SK-N-SH (cell line): Measurements from ENCODE around the gene ZNF117. TPM values are rescaled to one million over a fixed set of nuclear protein-coding genes. Genes with fewer than 3 reads are reported as not detected.

Experiments used
- CTCF ChIA-PET: fragments of 300-600, 350-600 bp; formaldehyde crosslinking; extraction: SDS; loops from one replicate; lab custom pipeline; 2021; lab: Yijun Ruan, JAX
- POLR2A ChIA-PET: fragments of 350-600 bp; sonication (Branson Sonifier 250); formaldehyde crosslinking; extraction: SDS; loops from one replicate; lab custom pipeline; 2020; ENCODE audit warnings: antibody characterized with exemption, inconsistent platforms; lab: Yijun Ruan, JAX
- DNase-seq: peaks from one replicate; pipeline ENCODE4 v3.0.0; 2012
- H2AFZ ChIP-seq: fragments of 200-600 bp; sonication (generic); 2 replicates; pipeline ENCODE4 v1.8.1; 2016; ENCODE audit warnings: antibody characterized with exemption, mild to moderate bottlenecking, low read depth
- H3F3A ChIP-seq: fragments of 200-600 bp; sonication (generic); replicated peaks from 2 replicates; pipeline ENCODE3; 2016; ENCODE audit warnings: antibody characterized with exemption, mild to moderate bottlenecking; ENCODE audit not compliant: insufficient read depth
- H3K27ac ChIP-seq, 2 experiments: fragments of 200-500 bp in 1 of 2; fragments of 200-600 bp in 1 of 2; sonication (Bioruptor generic) in 1 of 2; sonication (generic), shearing (Covaris generic) in 1 of 2; 2 replicates each; pipeline versions ENCODE4 v1.5.1 to v1.6.1; 2014 to 2016; ENCODE audit warnings: low read depth in 2 of 2, inconsistent platforms in 1 of 2, low read length in 1 of 2, mild to moderate bottlenecking in 1 of 2, mixed read lengths in 1 of 2
- H3K27me3 ChIP-seq: fragments of 200-600 bp; sonication (generic), shearing (Covaris generic); 2 replicates; pipeline ENCODE4 v1.6.1; 2016; ENCODE audit warnings: mixed run types; ENCODE audit not compliant: insufficient read depth
- H3K36me3 ChIP-seq, 2 experiments: fragments of 200-500 bp in 1 of 2; fragments of 200-600 bp in 1 of 2; sonication (Bioruptor generic) in 1 of 2; sonication (generic) in 1 of 2; replicated peaks in 1 of 2; 2 replicates each; pipeline versions ENCODE3 to v1.5.1; 2014 to 2016; ENCODE audit warnings: low read length in 1 of 2, mild to moderate bottlenecking in 1 of 2; ENCODE audit not compliant: insufficient read depth in 2 of 2, control insufficient read depth in 1 of 2
- H3K4me1 ChIP-seq, 2 experiments: fragments of 200-500 bp in 1 of 2; fragments of 200-600 bp in 1 of 2; sonication (Bioruptor generic) in 1 of 2; sonication (generic), shearing (Covaris generic) in 1 of 2; 2 replicates each; pipeline versions ENCODE4 v1.5.1 to v1.6.1; 2014 to 2016; ENCODE audit warnings: low read depth in 1 of 2, low read length in 1 of 2, mixed run types in 1 of 2; ENCODE audit not compliant: insufficient read depth in 2 of 2, control insufficient read depth in 1 of 2
- H3K4me2 ChIP-seq: fragments of 200-600 bp; sonication (generic), shearing (Covaris generic); 2 replicates; pipeline ENCODE4 v1.6.1; 2017; ENCODE audit warnings: mixed run types
- H3K4me3 ChIP-seq, 2 experiments: fragments of 200-500 bp in 1 of 2; fragments of 200-600 bp in 1 of 2; sonication (Bioruptor generic) in 1 of 2; sonication (generic), shearing (Covaris generic) in 1 of 2; 2 replicates each; pipeline versions ENCODE4 v1.5.1 to v1.8.1; 2014 to 2016; ENCODE audit warnings: low read depth in 2 of 2, inconsistent platforms in 1 of 2, low read length in 1 of 2, mild to moderate bottlenecking in 1 of 2, mixed read lengths in 1 of 2, moderate library complexity in 1 of 2
- H3K79me2 ChIP-seq: fragments of 200-600 bp; sonication (generic); 2 replicates; pipeline ENCODE4 v1.8.1; 2017; ENCODE audit warnings: mild to moderate bottlenecking; ENCODE audit not compliant: insufficient read depth
- H3K9ac ChIP-seq: fragments of 200-600 bp; sonication (generic); 2 replicates; pipeline ENCODE4 v1.6.1; 2017; ENCODE audit warnings: mixed run types
- H3K9me2 ChIP-seq: fragments of 200-600 bp; sonication (generic); 2 replicates; pipeline ENCODE4 v1.6.1; 2017; ENCODE audit warnings: mixed run types
- H3K9me3 ChIP-seq: fragments of 200-600 bp; sonication (generic); 2 replicates; pipeline ENCODE4 v1.6.1; 2017; ENCODE audit warnings: mixed run types, mild to moderate bottlenecking, moderate library complexity
- H4K20me1 ChIP-seq: fragments of 200-600 bp; sonication (generic); 2 replicates; pipeline ENCODE4 v1.6.1; 2017; ENCODE audit warnings: mild to moderate bottlenecking, mixed run types; ENCODE audit not compliant: insufficient read depth
- ELF1 ChIP-seq: IDR thresholded peaks from 2 replicates; pipeline ENCODE4 v1.4.0; 2012
- EP300 ChIP-seq, 2 experiments: IDR thresholded peaks; 2 replicates each; pipeline versions ENCODE4 v1.4.0 to v1.6.1; 2012; ENCODE audit warnings: borderline replicate concordance in 1 of 2, low read depth in 1 of 2, low read length in 1 of 2
- EZH2phosphoT487 ChIP-seq: fragments of 200-600 bp; sonication (generic); IDR thresholded peaks from 2 replicates; pipeline ENCODE4 v1.6.1; 2017; ENCODE audit warnings: low read depth, mixed run types, mild to moderate bottlenecking, antibody characterized with exemption, moderate library complexity, borderline replicate concordance
- GATA2 ChIP-seq: sonication (generic); formaldehyde crosslinking; IDR thresholded peaks from 2 replicates; pipeline ENCODE4 v1.5.0; 2020; ENCODE audit warnings: mild to moderate bottlenecking, missing genetic modification reagents
- MAX ChIP-seq: IDR thresholded peaks from 2 replicates; pipeline ENCODE4 v1.4.0; 2012; ENCODE audit warnings: low read depth
- MXI1 ChIP-seq: IDR thresholded peaks from 2 replicates; pipeline ENCODE4 v1.6.1; 2012; ENCODE audit warnings: mild to moderate bottlenecking, low read depth, low read length, improper control_type of control experiment
- NRF1 ChIP-seq: IDR thresholded peaks from 2 replicates; pipeline ENCODE4 v1.6.1; 2012; ENCODE audit warnings: low read depth, mild to moderate bottlenecking, low read length
- PBX3 ChIP-seq: IDR thresholded peaks from 2 replicates; pipeline ENCODE4; 2012
- RAD21 ChIP-seq: IDR thresholded peaks from 2 replicates; pipeline ENCODE4 v1.6.1; 2012; ENCODE audit warnings: mild to moderate bottlenecking, low read length
- REST ChIP-seq: IDR thresholded peaks from 2 replicates; pipeline ENCODE4 v1.6.1; 2012; ENCODE audit warnings: mild to moderate bottlenecking, low read depth, low read length, moderate library complexity
- RFX5 ChIP-seq: IDR thresholded peaks from 2 replicates; pipeline ENCODE4 v1.6.1; 2012; ENCODE audit warnings: mild to moderate bottlenecking, improper control_type of control experiment, low read length
- TAF1 ChIP-seq: IDR thresholded peaks from 2 replicates; pipeline ENCODE4 v1.6.1; 2012; ENCODE audit warnings: low read depth, mild to moderate bottlenecking, low read length, moderate library complexity, borderline replicate concordance
- TEAD4 ChIP-seq: IDR thresholded peaks from 2 replicates; pipeline ENCODE4 v1.4.0; 2012; ENCODE audit warnings: mild to moderate bottlenecking, borderline replicate concordance; ENCODE audit not compliant: insufficient read depth
- USF1 ChIP-seq: IDR thresholded peaks from 2 replicates; pipeline ENCODE4 v1.4.0; 2012; ENCODE audit warnings: low read depth, borderline replicate concordance
- USF2 ChIP-seq: fragments of 150-350 bp; IDR thresholded peaks from 2 replicates; pipeline ENCODE4 v1.6.1; 2017; ENCODE audit warnings: antibody characterized with exemption, low read length, low read depth, borderline replicate concordance
- YY1 ChIP-seq: IDR thresholded peaks from 2 replicates; pipeline ENCODE4 v1.4.0; 2012; ENCODE audit warnings: low read depth, mild to moderate bottlenecking
- WGBS: methylation state at CpG from one replicate; pipeline ENCODE4 v1.1.6; 2017; ENCODE audit warnings: low lambda C conversion rate; 5-methylcytosine and 5-hydroxymethylcytosine counted together
- polyA plus RNA-seq, 3 experiments: library from polyadenylated mRNA; depleted of rRNA; stranded (reverse); fragments of >200 nt; gene quantifications; 2 replicates each; pipeline ENCODE4 v1.2.3, GENCODE V29; 2012

The ZNF117 gene
- polyA plus RNA-seq, 1 of the 3 experiments (the other 2 are of a cell fraction) = 3.8 TPM

GRCh38 chr7:65001291-65001814 is 10.5 kb upstream of the ZNF117 start:
- Histone ChIP-seq H3F3A (no peaks in the 10 kb centered on the region), H3K9me2 (no peaks in the 10 kb centered on the region), H3K79me2 (peaks cover 93% of the 10 kb centered on the region), H3K4me3 (no peak overlapping the region), H3K4me1 (peaks cover 6 to 12% of the 10 kb centered on the region in 2 experiments; a peak in 3 of 4 replicates), H3K27ac (no peak overlapping the region), H4K20me1 (no peaks in the 10 kb centered on the region)
- ChIA-PET POLR2A (no interaction called here), CTCF (no interaction called here)
- WGBS = 0% methylated on average over 1 of the region's 1 CpG
- no peak for DNase-seq
- TF ChIP-seq NRF1 (no peak), REST (no peak), USF2 (no peak), PBX3 (no peak), TEAD4 (no peak), USF1 (no peak), MXI1 (no peak), ELF1 (no peak), MAX (no peak), RFX5 (no peak), YY1 (no peak), GATA2 (no peak), RAD21 (no peak), EP300 (IDR thresholded peaks at IDR 0.05; ENCODE audit: borderline replicate concordance in 1 of 2, low read depth in 1 of 2, low read length in 1 of 2) (no peak), EZH2phosphoT487 (no peak), TAF1 (no peak)
- TF ChIP-seq, all 33 proteins: peak for 0
- H3K27me3 ChIP-seq = no peaks in the 10 kb centered on the region
- H3K4me2 ChIP-seq = no peak overlapping the region
- H3K36me3 ChIP-seq = peaks cover 10 to 35% of the 10 kb centered on the region in 2 experiments
- no peak overlapping the region for H3K9ac ChIP-seq
- H3K9me3 ChIP-seq = no peaks in the 10 kb centered on the region
- no peak overlapping the region for H2AFZ ChIP-seq
